Stimulated activated CD8-positive, alpha-beta memory T cell treated with anti-CD3 and anti-CD28 coated beads, Interleukin-4, amount 100 ng/mL, for 1 hour (primary cell): ENCODE measurements around the gene SPINK4.

Experiments used
- DNase-seq, 2 donors: peaks; one replicate each; pipeline ENCODE4 v3.0.0-alpha.2; 2020; ENCODE audit warnings: low read depth in 2 of 2, low spot score in 1 of 2

SPINK4 gene

GRCh38 chr9:33290247-33291030, 50.5 kb downstream of the SPINK4 start, which contains the start of gene NFX1:
NFX1 (plus strand) TSS chr9:33290516; CDS start chr9:33290573, 57 bp downstream.
- peak; percentile 97 to 98 for DNase-seq

- DNase-seq: no peak
Measured at GRCh38 chr9:33291031-33291397, 51.0 kb downstream of the SPINK4 start.

GRCh38 chr9:33291901-33292300, 51.9 kb downstream of the SPINK4 start:
- DNase-seq: no peak

GRCh38 chr9:33293782-33294181, 53.8 kb downstream of the SPINK4 start:
- DNase-seq: no peak

- DNase-seq: no peak
Measured at GRCh38 chr9:33294670-33295432, 54.9 kb downstream of the SPINK4 start.

- no peak for DNase-seq
Measured at GRCh38 chr9:33295571-33295970, 55.6 kb downstream of the SPINK4 start.

- no peak for DNase-seq
Measured at GRCh38 chr9:33297432-33297831, 57.5 kb downstream of the SPINK4 start.
